ENCODE data around the gene CD3D.
A peak's percentile ranks its signal among the peaks of the same experiment; 100 is the strongest.

Gene CD3D

DNA sequence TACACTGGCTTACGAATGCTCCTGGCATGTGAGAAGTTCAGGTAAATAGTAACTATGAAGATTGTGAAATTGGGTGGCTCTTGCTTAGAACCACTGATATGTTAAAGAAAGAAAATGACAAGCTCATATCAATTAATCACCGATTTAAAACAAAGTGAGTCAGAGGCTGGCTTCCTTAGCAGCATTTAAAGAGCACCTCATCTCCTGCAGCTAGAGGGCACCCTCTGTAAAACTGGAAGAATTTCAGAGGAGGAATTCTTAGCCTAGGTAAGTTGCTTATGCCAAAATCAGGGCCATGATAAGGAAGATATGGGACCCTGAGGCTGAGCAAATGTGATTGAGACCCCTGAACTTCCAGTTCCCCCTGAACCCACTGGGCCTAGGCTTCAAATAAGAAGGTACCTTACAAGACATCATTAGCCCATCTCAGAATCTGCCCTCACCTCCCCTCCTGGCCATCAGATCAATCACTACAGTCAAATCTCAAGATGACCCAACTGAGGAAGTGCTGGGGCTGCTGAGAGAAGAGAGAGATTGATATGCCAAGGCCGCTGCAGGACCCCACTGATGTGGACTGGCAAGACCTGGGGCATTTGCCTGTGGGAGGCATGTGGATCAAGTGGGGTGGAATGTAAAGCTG is 46.6 kb downstream of the CD3D start:
- peak; percentile 54 for DNase-seq

- DNase-seq = no peak
These were observed 47.3 kb downstream of the CD3D start for GRCh38 chr11:118295199-118295598.

DNA sequence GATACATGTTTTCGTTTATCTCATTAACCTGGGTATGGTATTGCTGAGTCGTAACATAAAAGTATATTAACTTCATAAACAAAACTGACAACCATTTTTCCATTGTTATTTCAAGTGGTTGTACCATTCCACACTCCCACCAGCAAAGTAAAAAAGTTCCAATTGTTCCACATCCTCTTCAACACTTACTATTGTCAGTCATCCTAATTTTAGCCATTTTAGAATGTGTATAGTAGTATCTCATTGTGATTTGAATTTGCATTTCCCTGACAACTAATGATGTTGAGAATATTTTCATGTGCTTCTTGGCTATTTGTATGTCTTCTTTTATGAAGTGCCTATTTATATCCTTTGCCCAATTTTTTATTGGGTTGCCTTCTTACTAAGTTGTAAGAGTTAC is 48.5 kb downstream of the CD3D start:
- no peak for DNase-seq

DNA sequence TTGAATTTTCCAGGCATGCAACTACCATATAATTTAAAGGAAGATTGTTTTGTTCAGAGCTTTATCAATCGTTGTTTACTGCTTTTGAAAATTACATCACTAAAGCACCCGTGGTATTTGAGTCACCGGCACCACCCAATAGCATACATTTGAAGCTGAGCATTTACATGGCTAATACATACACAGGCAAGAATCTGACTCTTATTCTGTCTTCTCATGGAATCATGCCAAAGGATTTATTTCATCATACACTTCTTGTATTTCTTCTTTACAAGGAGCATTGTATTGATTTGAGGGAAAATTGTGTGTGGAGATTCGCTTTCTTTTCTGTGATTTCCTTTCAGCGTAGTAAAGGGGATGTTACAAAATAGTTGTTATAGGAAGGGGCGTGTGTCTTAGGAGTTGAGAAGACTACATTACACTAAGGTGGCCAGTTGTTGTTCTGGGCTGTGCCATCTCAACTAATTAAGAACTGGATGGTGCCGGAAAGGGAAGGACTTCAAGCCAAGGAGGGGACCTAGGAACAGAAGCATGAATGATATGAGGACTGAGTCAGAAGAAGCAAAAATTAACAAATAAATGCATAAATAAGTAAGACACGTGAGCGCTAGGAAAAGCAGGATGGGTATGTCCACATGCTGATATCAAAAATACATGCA is 50.9 kb downstream of the CD3D start:
- no peak for DNase-seq

DNA sequence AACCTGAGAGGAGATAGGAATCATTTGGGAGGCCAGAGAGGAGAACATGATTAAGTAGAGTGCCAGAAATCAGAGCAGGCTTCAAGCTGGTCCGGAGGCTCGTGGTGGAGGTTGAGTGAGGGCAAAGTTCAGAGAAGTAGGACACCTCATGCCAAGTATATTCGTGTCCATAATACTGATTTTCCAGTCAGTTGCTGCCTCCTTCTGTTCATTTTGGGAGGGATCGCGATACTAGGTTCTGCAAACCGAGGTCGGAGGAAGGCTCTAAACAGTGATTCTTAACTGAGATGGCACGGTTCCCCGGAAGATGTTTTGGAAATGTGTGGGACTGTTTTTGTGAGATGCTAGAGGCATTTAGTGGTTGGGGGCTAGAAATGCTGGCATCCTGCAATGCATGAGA is 51.6 kb downstream of the CD3D start:
- DNase-seq = peak; percentile 36

- DNase-seq = no peak
These were observed 53.1 kb downstream of the CD3D start for GRCh38 chr11:118289401-118289800.
